Stimulated activated CD8-positive, alpha-beta memory T cell treated with anti-CD3 and anti-CD28 coated beads, Interleukin-7, amount 100 ng/mL, for 4 hours (primary cell): ENCODE data around the gene FNDC3B.

ENCODE experiments used
- DNase-seq, 2 donors: peaks; one replicate each; pipeline ENCODE4 v3.0.0-alpha.2; 2020; ENCODE audit warnings: low read depth in 2 of 2

FNDC3B gene

DNA sequence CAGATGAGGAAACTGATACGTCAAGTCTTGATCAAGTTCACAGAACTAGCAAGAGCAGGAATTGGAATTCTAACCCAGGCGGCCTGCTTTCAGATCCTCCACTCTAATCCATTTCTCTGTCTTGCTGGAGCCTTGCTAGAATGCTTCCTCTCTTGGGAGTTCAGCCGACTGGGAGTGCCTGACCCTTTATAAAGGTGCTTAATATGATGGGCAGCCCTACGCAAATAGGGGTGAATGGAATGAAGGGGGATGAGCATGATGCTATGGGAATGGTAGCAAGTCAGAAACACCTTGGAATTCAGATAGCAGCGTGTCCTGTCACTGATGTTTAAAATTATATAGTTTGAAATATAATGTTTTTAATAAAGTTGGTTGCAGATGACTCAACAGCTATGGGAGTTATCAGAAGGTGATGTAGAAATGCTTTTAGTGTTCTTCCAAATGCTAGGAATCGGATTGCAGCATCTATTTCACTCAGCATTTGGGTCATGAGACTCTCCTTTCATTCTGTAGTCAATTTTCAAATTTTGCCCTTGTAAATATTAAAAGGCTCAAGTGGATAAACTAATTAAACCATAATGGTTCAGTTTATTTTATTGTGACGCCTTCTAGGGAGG, 150.7 kb downstream of the FNDC3B start:
- DNase-seq, result no peak

DNA sequence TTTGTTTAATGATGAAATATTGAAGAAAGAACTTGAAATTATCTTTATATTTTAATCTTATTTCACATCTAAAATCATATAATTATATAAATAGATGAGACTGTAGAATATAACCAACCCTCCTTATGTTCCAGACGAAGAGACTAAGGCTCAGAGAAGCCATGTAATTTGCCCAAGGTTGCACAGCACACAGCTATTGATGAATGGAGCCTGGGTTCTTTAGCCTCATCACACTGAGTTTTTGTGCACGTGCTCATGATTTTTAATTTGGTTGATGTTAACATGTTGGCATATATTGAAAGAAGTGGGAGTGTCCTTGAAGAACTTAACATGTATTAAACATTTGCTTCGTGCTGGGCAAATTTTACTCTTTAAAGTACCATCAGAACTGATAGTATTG, 151.6 kb downstream of the FNDC3B start:
- no peak for DNase-seq

DNA sequence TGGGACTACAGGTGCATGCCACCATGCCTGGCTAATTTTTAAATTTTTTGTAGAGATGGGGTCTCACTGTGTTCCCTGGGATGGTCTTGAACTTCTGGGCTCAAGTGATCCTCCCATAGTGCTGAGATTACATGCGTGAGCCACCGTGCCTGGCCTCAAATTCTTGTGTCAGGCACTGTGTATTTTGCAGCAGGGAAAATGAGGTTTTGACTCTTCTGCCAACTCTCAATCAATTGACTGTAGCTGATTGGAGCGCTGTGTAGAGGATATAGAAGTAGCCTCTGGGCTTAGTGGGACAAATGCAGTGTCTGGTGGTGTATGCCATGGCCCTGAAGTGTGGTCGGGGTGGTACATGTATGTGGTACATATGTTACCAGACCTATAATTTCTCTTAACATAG, 152.3 kb downstream of the FNDC3B start:
- no peak for DNase-seq

DNA sequence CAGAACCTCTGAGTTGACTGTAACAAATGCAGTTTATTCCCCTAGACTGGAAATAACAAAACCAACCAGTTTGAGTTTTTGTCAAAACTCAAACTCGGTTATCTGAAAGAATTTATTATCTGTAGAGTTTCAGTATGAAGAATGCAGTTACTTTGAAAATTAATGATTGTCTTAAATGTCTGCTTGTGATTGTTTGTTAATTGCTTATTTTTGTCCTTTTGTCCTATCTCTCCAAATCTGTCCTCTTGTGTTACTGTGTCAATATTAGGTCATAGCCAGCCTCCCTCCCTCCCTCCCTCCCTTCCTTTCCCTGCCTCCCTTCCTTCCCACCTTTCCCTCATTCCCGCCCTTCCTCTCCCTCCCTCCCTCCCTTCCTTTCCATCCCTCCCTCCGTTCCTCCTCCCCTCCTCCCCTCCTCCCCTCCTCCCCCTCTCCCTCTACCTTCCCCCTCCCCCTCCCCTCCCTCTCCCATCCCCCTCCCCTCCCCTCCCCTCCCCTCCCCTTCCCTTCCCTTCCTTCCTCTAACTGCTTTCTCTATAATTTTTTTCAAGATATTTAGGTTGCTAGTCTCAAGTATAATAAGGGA, 153.5 kb downstream of the FNDC3B start:
- no peak for DNase-seq

DNA sequence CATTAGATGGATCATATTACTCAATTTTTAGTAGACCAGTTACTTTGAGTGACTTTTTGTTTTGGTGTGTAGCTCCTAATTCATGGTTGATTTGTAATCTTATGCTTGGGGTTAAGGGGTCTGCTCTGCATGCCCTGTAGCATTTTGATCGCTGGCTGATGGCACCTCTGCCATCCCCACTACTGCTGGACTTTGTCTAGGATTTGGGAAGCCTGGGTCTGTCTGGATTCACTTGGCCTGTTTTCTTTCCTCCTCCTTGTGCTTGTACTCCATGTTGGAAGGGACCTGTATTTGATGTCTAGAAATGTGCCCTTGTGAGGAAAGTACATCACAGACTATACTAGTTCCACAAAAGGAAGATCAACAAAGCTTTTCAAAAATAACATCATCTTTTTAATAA, 154.1 kb downstream of the FNDC3B start:
- DNase-seq, result no peak

DNA sequence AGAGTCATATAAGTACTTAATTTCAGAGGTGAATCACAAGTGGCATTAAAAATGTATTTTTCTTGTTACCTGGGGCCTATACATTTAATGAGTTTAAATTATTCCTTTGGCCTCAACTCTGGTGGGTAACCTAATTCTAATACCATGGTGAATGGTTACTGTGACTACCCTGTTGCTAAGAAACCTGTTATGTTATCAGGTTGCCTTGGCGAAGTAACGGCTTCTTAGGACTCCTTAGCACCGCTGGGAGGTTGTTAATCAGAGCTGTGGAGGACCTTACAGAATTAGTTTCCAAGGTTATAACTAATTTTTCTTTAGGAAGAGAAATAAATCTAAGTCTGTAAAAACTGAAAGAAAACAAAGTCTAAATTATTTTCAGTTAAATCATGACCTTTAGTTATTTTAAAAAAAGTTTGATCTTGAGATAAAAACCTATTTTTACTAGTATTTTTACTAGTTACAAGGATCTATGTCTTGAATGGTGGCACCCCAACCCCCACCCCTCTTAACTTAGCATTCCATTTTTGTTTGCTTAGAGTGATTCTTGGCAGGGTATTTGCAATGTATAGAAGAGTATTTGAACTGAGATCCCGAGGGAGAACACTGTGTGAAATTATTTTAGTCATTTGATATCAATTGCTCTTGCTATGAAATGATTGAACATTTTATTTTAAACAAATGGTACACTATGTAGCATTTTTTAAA, 155.5 kb downstream of the FNDC3B start:
- DNase-seq, result no peak

DNA sequence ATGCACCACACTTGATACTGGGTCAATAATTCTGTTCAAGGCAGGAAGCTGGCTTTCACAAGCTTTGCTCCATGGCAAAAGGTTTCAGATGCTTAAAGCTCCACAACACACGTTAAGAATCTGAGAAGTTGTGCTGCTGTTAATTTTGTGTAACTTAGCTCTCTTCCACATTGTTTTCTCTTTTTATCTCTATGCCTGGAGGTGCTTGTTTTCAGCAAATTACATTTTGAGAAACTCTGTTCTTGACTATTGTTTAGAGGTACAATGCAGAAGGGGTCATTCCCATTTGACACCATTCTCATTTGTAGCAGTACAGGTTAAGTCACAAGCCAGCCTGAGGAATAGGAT, 156.0 kb downstream of the FNDC3B start:
- DNase-seq, result no peak

DNA sequence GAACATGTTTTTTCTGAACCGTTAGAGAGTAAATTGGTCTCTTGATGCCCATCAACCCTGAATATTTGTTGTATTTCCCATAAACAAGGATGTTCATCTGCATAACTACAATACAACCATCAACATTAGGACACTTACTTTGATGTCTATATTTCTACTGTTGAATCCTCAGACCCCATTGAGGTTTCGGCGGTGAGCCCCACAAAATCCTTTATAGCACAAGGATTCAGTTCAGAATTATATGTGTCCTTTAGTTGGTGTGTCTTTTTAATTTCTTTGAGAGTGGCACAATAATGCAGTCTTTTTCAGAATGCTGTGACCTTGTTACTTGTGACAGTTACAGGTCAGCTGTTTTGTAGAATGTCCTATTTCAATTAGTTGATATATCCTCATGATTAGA, 158.0 kb downstream of the FNDC3B start:
- no peak for DNase-seq

DNA sequence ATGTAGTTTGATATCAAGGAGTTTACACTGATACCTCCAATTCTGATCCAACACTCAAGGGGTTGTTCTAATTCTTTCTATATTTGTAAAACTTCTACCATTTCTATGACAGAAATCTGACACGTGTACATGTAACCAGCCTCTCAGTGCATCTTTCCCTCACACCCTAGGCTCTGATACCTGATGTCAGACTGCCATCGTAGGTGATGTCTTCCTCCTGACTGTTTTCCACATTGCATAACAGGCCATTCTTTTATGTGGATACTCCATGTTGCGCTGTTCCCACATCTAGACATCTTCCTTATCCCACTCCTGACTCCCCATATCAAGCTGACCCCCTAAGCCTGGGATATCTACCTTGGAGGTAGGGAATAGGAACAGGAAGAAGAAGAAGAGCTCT, 159.1 kb downstream of the FNDC3B start:
- no peak for DNase-seq

DNA sequence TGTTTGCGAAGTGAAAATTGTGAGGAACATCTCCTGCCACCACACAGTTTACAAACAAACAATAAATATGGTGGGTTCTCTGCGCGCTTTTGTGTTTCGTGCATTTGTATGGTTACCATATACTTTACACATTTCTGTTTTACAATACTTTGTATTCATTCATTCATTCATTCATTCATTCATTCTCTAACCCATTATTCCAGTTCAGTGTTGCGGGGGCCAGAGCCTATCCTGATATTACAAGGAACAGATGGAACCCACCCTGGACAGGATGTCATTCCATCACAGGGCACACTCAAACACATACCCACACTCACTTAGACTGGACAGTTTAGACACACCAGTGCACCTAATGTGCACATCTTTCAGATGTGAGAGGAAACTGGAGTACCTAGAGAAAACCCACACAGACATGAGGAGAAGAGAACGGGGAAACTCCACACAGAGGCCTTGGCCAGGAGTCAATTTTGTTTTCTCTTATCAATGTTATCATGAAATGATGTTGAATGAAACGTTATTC, 160.5 kb downstream of the FNDC3B start:
- DNase-seq, result no peak

DNA sequence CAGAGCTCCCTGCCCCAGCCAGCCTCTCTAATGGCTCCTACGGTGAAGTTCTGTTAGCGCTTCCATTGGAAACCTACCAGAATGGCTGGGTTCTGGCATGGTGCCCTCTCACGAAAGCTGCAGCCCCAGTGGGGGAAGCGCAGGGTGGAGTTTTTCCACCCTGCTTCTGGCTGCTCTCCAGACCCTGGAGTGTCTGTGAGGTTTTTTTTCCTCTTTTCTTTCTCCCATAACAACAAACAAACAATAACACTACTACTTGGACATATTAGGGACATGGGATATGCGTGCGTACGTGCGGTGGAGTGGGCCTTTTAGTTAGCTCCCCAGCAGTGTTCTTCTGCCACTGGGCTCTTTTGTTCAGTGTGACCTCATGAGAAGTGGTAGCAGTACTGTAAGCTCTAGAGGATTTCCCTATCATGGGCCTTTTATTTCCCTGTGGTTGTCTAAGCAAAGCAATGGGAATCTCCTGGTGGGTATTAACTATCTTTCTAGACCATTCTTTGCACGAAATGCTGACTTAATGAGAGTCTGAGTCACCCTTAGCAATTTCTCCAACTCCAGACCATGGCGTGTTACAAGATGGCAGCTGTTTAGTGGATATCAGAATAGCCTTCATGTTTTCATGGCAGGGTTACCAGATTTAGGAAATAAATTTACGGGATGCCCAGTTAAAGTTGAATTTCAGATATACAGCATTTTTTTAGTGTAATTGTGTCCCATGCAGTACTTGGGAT, 161.9 kb downstream of the FNDC3B start:
- DNase-seq, result no peak

DNA sequence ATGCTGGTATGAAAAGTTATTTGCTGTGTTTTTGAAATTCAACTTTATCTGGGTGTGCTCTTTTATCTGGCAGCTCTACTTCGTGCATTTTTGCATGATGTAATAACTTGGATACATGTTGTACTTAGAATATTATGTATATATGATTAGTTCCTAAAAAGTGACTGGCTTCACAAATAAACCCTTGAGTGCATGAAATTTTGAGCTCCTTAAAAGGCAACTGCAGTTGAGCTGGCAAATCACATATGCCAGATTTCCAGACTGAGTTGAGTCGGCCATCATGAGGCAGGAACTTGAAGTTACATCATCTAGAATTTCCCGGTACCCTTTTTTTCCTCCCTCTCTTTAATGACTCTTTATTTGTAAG, 162.5 kb downstream of the FNDC3B start:
- no peak for DNase-seq

DNA sequence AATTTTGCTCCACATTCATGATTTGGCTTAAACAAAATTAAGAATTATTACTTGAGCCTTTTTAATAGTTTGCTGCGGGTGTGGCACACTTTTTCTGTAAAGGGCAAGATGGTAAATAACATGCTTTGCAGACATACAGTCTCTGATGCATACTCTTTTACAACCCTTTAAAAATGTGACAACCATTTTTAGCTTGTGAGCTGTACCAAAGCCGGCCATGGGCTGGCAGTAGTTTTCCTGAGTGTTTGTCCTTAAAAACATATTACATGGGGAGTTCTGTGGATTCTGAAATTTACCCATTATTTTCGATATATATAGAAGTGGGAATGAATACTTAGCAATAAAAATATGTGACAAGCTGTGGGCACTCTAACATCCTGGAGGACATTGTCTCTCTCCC, 163.4 kb downstream of the FNDC3B start:
- DNase-seq, result no peak

DNA sequence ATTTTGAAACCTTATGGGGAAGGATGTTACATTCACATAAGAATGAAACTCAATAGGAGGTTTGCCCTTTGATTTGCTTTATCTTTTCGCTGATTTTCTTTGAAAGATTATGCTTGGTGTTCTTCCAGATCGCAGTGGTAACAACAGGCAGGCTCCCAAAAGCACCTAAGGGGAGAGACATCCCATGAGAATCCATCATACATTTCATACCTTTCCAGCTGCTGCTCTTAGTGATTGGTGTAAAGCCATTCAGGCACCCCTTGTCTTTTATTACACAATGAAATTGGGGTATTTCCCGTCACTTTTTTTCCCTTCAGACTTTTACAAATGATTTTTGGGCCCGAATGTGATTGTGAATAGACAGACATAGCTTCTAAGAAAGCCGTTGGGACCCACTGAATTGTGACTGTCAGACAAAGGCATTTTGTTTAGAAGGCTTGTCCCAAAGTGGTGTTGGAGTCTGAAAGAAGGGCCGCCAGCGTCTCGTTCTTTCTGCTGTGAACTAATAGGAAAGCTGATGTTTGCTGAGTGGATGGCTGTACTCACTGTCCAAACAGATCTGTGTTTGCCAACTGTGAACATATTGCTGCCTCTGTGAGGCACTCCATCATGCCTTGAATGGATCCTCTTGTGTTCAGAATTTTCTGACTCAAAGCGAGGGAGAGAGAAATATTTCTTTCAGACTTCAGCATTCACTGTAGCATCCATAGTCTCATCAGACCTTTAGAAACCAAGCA, 164.3 kb downstream of the FNDC3B start:
- DNase-seq, result no peak

DNA sequence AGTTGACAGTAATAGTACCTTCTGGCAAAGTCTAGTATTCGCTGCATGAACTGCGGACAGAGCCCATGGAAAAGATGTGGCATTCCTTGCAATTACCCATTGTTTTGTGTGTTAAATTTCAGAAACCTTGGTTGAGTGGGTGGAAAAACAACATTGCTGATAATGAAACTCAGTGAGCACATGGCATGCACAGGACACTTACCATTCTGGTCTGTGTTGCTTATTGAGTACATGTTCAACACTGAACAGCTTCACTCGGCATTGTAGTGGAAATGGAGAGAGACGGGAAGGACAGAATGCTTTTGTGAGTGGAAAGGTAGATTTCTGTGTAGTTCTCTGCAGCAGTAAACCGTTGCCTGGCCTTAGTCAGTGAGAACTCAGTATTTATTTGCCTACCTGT, 165.3 kb downstream of the FNDC3B start:
- DNase-seq, result no peak

DNA sequence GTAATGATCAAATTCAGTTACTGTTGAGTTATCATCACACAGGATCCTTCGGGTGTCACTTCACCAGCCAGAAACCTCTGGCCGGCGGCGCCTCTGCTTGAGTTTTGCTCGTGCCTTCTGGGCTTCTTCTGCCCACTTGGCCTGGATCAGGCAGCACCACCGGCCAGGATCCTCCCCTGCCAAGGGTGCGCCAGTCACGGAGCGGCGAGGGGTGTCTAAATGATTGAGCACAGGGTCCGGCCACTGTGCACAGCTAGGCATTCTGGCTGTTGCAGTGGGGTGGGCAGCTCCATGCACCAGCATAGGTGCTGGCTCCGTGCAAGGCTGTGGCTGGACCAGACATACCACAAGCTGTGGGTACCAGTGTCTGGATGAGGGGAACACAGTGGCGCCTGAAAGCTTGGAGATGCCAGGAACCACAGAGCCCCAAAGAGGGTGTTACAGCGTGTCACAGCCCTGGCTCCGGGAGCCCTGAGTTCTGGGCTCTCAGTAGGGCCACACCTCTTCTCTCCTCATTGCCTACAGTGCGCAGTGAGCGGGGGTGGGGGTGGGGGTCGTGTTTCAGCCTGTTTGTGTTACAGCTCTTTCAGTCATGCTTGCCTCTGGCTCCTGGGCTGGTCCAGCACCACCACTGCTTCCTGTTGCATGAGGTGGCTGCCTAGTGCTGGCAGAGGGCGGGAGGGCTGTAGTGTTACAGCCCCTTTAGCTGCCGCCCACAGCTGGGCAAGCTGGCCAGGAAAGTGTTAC, 169.4 kb downstream of the FNDC3B start:
- DNase-seq, result no peak

DNA sequence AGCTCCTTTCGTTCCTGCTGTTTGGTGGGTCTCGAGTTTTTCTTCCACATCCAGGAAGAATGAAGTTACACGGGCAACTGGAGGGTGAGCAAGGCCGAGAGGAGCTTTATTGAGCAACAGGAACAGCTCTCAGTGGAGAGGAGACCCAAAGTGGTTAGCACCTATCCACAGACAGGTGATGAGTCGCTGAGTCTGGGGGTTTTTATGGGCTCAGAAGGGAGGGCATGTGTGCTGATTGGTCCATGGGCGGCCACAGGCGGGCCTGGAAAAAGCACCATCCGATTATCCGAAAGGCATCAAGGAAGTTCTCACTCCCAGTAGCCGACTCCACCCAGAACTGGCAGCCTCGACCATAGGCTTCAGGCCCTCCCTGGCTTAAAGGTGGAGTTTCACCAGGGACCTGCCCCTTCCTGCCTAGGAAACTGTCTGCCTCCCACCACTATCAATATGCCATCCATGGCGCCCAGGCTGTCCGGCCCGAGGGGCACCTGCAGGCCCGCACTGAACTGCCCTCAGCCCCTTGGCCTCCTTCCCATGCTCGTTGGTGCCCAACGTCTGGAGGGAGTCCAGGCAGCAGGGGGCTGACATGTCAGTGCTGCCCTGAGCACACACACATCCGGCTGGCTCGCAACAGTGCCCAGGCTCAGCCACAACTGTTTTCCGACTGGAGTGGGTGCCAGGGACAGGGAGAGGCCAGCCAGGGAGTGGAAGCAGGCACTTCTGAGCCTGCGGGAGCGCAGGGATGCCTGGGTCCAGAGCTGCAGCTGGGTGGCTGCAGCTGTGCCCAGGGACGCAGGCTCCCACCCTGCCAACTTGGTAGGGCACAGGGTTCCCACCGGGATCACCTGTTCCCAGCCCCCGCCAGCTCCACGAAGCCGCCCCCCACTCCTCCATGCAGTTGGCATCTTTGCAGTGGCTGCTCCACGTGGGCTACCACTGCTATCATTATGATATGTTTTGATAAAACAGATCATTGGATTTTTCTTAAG, 170.2 kb downstream of the FNDC3B start:
- DNase-seq, result no peak

DNA sequence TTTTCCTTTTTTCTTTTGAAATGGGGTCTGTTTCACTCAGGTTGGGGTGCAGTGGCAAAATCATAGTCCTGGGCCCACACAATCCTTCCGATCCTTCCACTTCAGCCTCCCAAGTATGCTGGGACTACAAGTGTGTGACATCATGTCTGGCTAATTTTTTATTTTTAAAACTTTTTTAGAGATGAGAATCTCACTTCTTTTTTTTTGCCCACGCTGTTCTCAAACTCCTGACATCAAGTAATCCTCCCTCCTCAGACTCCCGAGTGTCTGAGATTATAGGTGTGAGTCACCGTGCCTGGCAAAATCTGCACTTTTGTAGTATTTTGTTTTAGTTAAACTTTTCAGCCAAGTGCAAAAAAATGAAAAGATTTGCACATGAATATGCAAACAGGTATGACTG, 171.0 kb downstream of the FNDC3B start:
- no peak for DNase-seq

DNA sequence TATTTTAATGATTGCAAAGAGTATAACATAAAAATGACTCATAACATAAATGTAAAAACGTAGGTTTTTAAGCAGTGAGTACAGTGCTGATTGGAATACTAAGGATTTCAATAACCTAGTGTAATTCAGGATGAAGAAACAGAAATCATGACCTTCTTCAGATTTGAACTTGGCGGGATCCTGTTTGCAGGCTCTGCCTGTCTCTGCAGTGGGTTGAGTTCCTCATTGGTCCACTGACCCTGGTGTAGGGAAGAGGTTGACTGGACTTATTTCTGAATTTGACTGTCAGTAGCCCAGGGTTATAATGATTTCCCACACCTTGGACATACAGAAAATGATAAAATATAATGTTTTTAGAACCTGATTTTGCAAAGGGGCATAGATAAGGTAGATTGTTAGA, 171.7 kb downstream of the FNDC3B start:
- DNase-seq, result no peak

DNA sequence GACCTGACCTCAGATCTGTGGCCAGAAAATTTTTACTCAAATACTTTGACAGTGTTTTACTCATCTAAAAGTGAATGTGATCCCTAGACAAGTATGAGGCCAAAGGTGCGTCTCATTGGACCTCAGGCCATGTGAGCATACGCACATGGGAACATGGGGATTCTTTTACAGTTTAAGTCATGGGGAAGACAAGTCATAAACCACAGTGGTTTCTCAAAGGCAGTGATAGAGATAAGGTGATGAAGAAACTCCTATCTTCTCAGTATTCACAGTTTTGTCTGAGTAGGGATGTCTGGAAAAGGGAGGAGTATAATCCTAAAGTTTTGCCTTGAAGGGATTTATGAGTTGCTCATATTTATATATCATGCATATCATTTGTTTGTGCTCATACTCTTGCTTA, 173.8 kb downstream of the FNDC3B start:
- DNase-seq, result no peak
